Liver (tissue), 9 donors: ENCODE data around the gene SEMA6D. TPM values are rescaled to one million over a fixed set of nuclear protein-coding genes. Genes with fewer than 3 reads are reported as not detected.

ENCODE experiments used
- DNase-seq: peaks from one replicate; pipeline ENCODE4 v3.0.0-alpha.2; 2017; ENCODE audit warnings: low spot score
- H3K27ac ChIP-seq, 2 donors: one replicate each; pipeline ENCODE4 v1.7.0; 2013; ENCODE audit warnings: inconsistent platforms in 2 of 2, low read length in 2 of 2, control low read depth in 1 of 2, low read depth in 1 of 2, mild to moderate bottlenecking in 1 of 2
- H3K27me3 ChIP-seq, 4 donors: one replicate each; pipeline versions ENCODE4 v1.6.1 to v1.7.0; 2013; ENCODE audit warnings: low read length in 3 of 4, inconsistent platforms in 1 of 4, mild to moderate bottlenecking in 1 of 4, moderate library complexity in 1 of 4; ENCODE audit not compliant: control insufficient read depth in 4 of 4, insufficient read depth in 4 of 4
- H3K36me3 ChIP-seq, 4 donors: one replicate each; pipeline versions ENCODE4 v1.6.1 to v1.7.0; 2013; ENCODE audit warnings: low read length in 3 of 4, mild to moderate bottlenecking in 3 of 4, low read depth in 1 of 4, moderate library complexity in 1 of 4; ENCODE audit not compliant: control insufficient read depth in 4 of 4, insufficient read depth in 3 of 4
- H3K4me1 ChIP-seq, 4 donors: one replicate each; pipeline versions ENCODE4 v1.6.1 to v1.7.0; 2013; ENCODE audit warnings: low read length in 3 of 4, mild to moderate bottlenecking in 3 of 4, moderate library complexity in 1 of 4; ENCODE audit not compliant: control insufficient read depth in 4 of 4, insufficient read depth in 4 of 4
- H3K4me3 ChIP-seq, 3 donors: one replicate each; pipeline versions ENCODE4 v1.6.1 to v1.7.0; 2013; ENCODE audit warnings: low read length in 3 of 3, control low read depth in 1 of 3, low read depth in 1 of 3, mild to moderate bottlenecking in 1 of 3
- H3K9ac ChIP-seq, 2 donors: one replicate each; pipeline ENCODE4 v1.7.0; 2013; ENCODE audit warnings: low read length in 2 of 2, mild to moderate bottlenecking in 2 of 2, moderate library complexity in 2 of 2, control low read depth in 1 of 2, low read depth in 1 of 2
- H3K9me3 ChIP-seq, 4 donors: one replicate each; pipeline versions ENCODE4 v1.6.1 to v1.7.0; 2013; ENCODE audit warnings: low read length in 3 of 4; ENCODE audit not compliant: control insufficient read depth in 4 of 4
- ATF3 ChIP-seq: IDR thresholded peaks from 2 replicates; pipeline ENCODE4 v1.6.1; 2016; ENCODE audit warnings: antibody characterized with exemption
- EGR1 ChIP-seq, 2 donors: IDR thresholded peaks; 2 replicates each; pipeline ENCODE4 v1.6.1; 2016 to 2018; ENCODE audit warnings: antibody characterized with exemption in 2 of 2, low read depth in 2 of 2
- FOXA1 ChIP-seq: IDR thresholded peaks from 2 replicates; pipeline ENCODE4 v1.6.1; 2016; ENCODE audit warnings: antibody characterized with exemption
- FOXA2 ChIP-seq: IDR thresholded peaks from 2 replicates; pipeline ENCODE4 v1.6.1; 2016; ENCODE audit warnings: antibody characterized with exemption
- GABPA ChIP-seq, 2 donors: IDR thresholded peaks in 1 of 2; conservative IDR thresholded peaks in 1 of 2; 2 replicates each; pipeline ENCODE4 v1.6.1; 2016; ENCODE audit warnings: antibody characterized with exemption in 2 of 2, mild to moderate bottlenecking in 1 of 2, moderate library complexity in 1 of 2
- HNF4A ChIP-seq, 2 donors: conservative IDR thresholded peaks; 2 replicates each; pipeline ENCODE4 v1.6.1; 2016; ENCODE audit warnings: antibody characterized with exemption in 2 of 2, mild to moderate bottlenecking in 2 of 2
- HNF4G ChIP-seq: IDR thresholded peaks from 2 replicates; pipeline ENCODE4 v1.6.1; 2016; ENCODE audit warnings: antibody characterized with exemption
- JUND ChIP-seq, 2 donors: IDR thresholded peaks; 2 replicates each; pipeline ENCODE4 v1.6.1; 2016; ENCODE audit warnings: antibody characterized with exemption in 2 of 2
- MAX ChIP-seq: IDR thresholded peaks from 2 replicates; pipeline ENCODE4 v1.6.1; 2016; ENCODE audit warnings: antibody characterized with exemption
- NR2F2 ChIP-seq: IDR thresholded peaks from 2 replicates; pipeline ENCODE4 v1.6.1; 2016; ENCODE audit warnings: antibody characterized with exemption
- RAD21 ChIP-seq, 2 donors: IDR thresholded peaks; 2 replicates each; pipeline ENCODE4 v1.6.1; 2016; ENCODE audit warnings: antibody characterized with exemption in 2 of 2, mild to moderate bottlenecking in 2 of 2
- REST ChIP-seq: IDR thresholded peaks from 2 replicates; pipeline ENCODE4 v1.6.1; 2016; ENCODE audit warnings: antibody characterized with exemption, mild to moderate bottlenecking
- RXRA ChIP-seq, 2 donors: IDR thresholded peaks; 2 replicates each; pipeline ENCODE4 v1.6.1; 2017 to 2018; ENCODE audit warnings: antibody characterized with exemption in 2 of 2, mild to moderate bottlenecking in 1 of 2
- SP1 ChIP-seq: IDR thresholded peaks from 2 replicates; pipeline ENCODE4 v1.6.1; 2018; ENCODE audit warnings: antibody characterized with exemption, mild to moderate bottlenecking
- TAF1 ChIP-seq: conservative IDR thresholded peaks from 2 replicates; pipeline ENCODE4 v1.6.1; 2016; ENCODE audit warnings: antibody characterized with exemption, mild to moderate bottlenecking
- YY1 ChIP-seq: IDR thresholded peaks from 2 replicates; pipeline ENCODE4 v1.6.1; 2016; ENCODE audit warnings: antibody characterized with exemption, mild to moderate bottlenecking
- ZBTB33 ChIP-seq: IDR thresholded peaks from 2 replicates; pipeline ENCODE4 v1.6.1; 2016; ENCODE audit warnings: antibody characterized with exemption
- WGBS: extraction: QIAGEN DNeasy Blood & Tissue Kit; methylation state at CpG from one replicate; pipeline ENCODE4 v1.1.7; 2013; 5-methylcytosine and 5-hydroxymethylcytosine counted together
- polyA plus RNA-seq, 2 donors: library from polyadenylated mRNA; stranded (reverse) in 1 of 2; unstranded in 1 of 2; fragments of 200-250 nt in 1 of 2; fragments of >200 nt in 1 of 2; fragmentation: Nextera tagmentation in 1 of 2; extraction: Ambion mirVana in 1 of 2; gene quantifications; one replicate each; pipeline versions ENCODE4 v1.2.1 to v1.2.3, GENCODE V29; 2013 to 2015
- total RNA-seq, 2 donors: library from RNA; depleted of rRNA; stranded (reverse); fragments of >200 nt; gene quantifications; one replicate each; pipeline ENCODE4 v1.2.3, GENCODE V29; 2014
- donor health status: healthy.
- donor health status: healthy.
- donor health status: healthy.
- donor health status: healthy.
- donor health status: healthy.

Gene SEMA6D
- total and polyA plus RNA-seq, 4 donors, result 1.0 to 4.5 (median 3.1) TPM

GRCh38 chr15:47768735-47769134 is 51.4 kb downstream of the SEMA6D start:
- no peak for DNase-seq
- no peak overlapping the region for H3K9ac ChIP-seq
- 46% methylated on average over 5 of the region's 5 CpGs for WGBS
- H3K4me3 ChIP-seq, result no peak overlapping the region
- H3K4me1 ChIP-seq, result no peaks in the 10 kb centered on the region
- TF ChIP-seq GABPA (IDR thresholded peaks at IDR 0.05 in 1 of 2, conservative IDR thresholded peaks at IDR 0.05 in 1 of 2), result no peak
- no peak for TF ChIP-seq TAF1
- TF ChIP-seq ATF3, result no peak
- no peak for TF ChIP-seq NR2F2
- TF ChIP-seq HNF4A (conservative IDR thresholded peaks at IDR 0.05), result no peak
- TF ChIP-seq FOXA2, result no peak
- TF ChIP-seq SP1, result no peak
- no peak for TF ChIP-seq FOXA1
- no peak for TF ChIP-seq ZBTB33
- peaks cover 0 to 3% (median 0%) of the 10 kb centered on the region in 4 donors for H3K27me3 ChIP-seq
- H3K9me3 ChIP-seq, result no peaks in the 10 kb centered on the region
- H3K27ac ChIP-seq, result no peak overlapping the region
- no peaks in the 10 kb centered on the region for H3K36me3 ChIP-seq

- no peaks in the 10 kb centered on the region for H3K9me3 ChIP-seq
- H3K4me3 ChIP-seq, result no peak overlapping the region
- no peaks in the 10 kb centered on the region for H3K4me1 ChIP-seq
- H3K9ac ChIP-seq, result no peak overlapping the region
- 76% methylated on average over 5 of the region's 5 CpGs for WGBS
- no peak for DNase-seq
- no peak overlapping the region for H3K27ac ChIP-seq
- no peaks in the 10 kb centered on the region for H3K36me3 ChIP-seq
- peaks cover 0 to 3% (median 0%) of the 10 kb centered on the region in 4 donors for H3K27me3 ChIP-seq
- TF ChIP-seq MAX (no peak), RAD21 (IDR thresholded peaks at IDR 0.05) (no peak), JUND (IDR thresholded peaks at IDR 0.05) (no peak), EGR1 (IDR thresholded peaks at IDR 0.05; ENCODE audit: low read depth in 2 of 2) (no peak), RXRA (IDR thresholded peaks at IDR 0.05) (no peak), SP1 (no peak), GABPA (IDR thresholded peaks at IDR 0.05 in 1 of 2, conservative IDR thresholded peaks at IDR 0.05 in 1 of 2) (no peak), YY1 (no peak), ATF3 (no peak), TAF1 (no peak), FOXA1 (no peak), FOXA2 (no peak), HNF4A (conservative IDR thresholded peaks at IDR 0.05) (no peak)
Measured at GRCh38 chr15:47769166-47769565, 51.9 kb downstream of the SEMA6D start.

- no peak for DNase-seq
- 76% methylated on average over 6 of the region's 6 CpGs for WGBS
- H3K27me3 ChIP-seq, result peaks cover 0 to 5% (median 0%) of the 10 kb centered on the region in 4 donors
- TF ChIP-seq REST, result no peak
- TF ChIP-seq TAF1, result no peak
- TF ChIP-seq HNF4G, result no peak
- TF ChIP-seq MAX, result no peak
- TF ChIP-seq ZBTB33, result no peak
- no peak for TF ChIP-seq RXRA (IDR thresholded peaks at IDR 0.05)
- no peak for TF ChIP-seq ATF3
- no peak for TF ChIP-seq EGR1 (IDR thresholded peaks at IDR 0.05; ENCODE audit: low read depth in 2 of 2)
- TF ChIP-seq FOXA2, result no peak
- TF ChIP-seq NR2F2, result no peak
- TF ChIP-seq YY1, result no peak
- TF ChIP-seq GABPA (IDR thresholded peaks at IDR 0.05 in 1 of 2, conservative IDR thresholded peaks at IDR 0.05 in 1 of 2), result no peak
- no peak for TF ChIP-seq FOXA1
- no peak for TF ChIP-seq SP1
- no peak overlapping the region for H3K27ac ChIP-seq
- H3K9me3 ChIP-seq, result no peaks in the 10 kb centered on the region
- H3K4me3 ChIP-seq, result no peak overlapping the region
- H3K36me3 ChIP-seq, result no peaks in the 10 kb centered on the region
- no peak overlapping the region for H3K9ac ChIP-seq
- no peaks in the 10 kb centered on the region for H3K4me1 ChIP-seq
Measured at GRCh38 chr15:47773143-47773542, 55.8 kb downstream of the SEMA6D start.
